NCI-H146 (cell line): ENCODE results near the gene TMC6.
"Not testable (repeated sequence)": the region's sequence is repeated elsewhere in the genome, so short reads cannot be mapped to it uniquely, and the experiment has no call there.

ENCODE experiments used
- DNase-seq: peaks from one replicate; lab custom pipeline; 2025; lab: John Stamatoyannopoulos, UW

The TMC6 gene

GRCh38 chr17:78128551-78129350 lies at the start of gene TMC6:
Gene TMC6 (minus strand): TSS chr17:78128755. CDS start chr17:78126832, 1,923 bp downstream.
- peak; percentile 93 for DNase-seq

GRCh38 chr17:78176548-78177025 lies 48.0 kb upstream of the TMC6 start:
- DNase-seq: peak; percentile 15

DNA sequence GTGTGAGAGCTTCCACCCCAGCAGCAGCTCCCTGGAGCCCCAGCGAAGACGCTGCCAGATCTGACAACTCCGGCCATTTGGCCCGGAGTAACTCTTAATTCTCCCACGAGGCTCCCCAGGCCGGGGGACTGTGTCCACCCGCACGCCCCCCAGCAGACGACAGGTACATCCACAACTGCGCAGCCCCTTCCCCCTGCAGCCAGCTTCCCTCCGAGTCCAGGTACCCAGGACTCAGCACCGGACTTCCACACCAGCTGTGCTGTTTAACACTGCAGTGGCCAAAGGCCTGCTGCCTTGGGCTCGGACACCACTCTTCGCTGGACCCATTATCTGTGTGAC lies 47.1 kb upstream of the TMC6 start:
- DNase-seq: no peak

DNA sequence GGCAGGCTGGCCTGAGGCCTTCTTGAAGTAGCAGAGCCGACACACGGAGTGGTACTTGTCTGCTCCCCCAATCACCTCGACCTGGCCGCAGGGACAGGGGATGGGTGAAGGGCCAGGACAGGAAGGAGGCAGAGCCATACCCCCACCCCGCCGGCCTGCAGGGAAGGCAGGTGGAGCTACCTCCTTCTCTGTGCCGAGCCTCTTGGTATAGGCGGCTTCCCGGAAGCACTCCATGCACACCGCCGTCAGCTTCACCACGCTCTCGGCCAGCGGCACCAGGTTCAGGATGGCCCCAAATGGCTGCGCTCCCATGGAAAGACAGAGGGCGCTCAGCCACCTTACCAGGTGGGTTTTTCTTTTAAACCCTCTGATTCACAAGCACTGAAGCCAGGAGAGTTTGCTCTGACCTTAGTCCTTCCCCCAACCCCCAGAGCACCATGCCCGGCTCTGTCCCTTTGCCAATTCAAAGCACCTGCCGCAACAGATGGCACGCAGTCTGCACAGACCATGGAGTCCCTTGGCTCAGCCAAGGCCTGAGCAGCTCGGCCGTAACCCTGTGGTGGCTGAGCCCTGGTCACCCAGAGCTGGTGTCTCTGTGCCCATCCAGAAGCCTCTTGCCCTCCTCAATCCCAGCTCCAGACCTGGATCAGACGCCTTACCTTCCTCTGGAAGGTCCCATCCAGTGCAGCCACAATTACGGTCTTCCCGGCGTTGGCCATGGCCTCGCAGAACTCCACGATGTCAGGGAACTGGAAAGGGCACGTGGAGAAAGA lies 46.5 kb upstream of the TMC6 start:
- DNase-seq: no peak

DNA sequence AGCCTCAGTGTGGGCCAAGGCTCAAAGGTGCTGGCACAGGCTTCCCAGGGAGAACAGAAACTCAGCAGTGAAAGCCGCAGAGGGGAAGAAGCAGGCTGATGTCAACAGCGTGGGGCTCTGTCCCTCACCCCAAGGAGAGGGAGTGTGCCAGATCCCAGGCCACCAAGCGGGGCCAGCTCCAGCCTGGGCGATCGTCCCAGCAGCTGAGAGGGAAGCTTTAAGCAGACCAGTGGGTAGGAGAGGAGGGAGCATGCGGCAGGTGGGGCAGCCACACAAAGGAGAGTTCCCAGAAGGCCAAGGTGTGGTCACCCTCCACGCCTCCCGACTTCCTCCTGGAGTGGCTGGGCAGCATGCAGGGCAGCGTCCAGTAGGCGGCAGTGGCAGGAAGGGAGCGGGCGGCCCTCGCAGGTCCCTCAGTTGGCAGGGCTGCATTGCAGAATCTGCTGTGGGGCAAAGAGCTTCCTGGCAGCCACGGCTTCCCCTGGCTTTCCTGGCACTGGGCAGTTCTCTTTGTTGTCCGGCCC lies 45.9 kb upstream of the TMC6 start:
- DNase-seq: no peak

- no peak for DNase-seq
Measured at GRCh38 chr17:78173097-78173715, 44.7 kb upstream of the TMC6 start.

- DNase-seq: no peak
Measured at GRCh38 chr17:78172249-78173051, 43.9 kb upstream of the TMC6 start.

GRCh38 chr17:78171591-78172248 lies 43.2 kb upstream of the TMC6 start:
- not testable (repeated sequence) for DNase-seq

- DNase-seq: no peak
Measured at GRCh38 chr17:78170692-78171590, 42.4 kb upstream of the TMC6 start.

- peak; percentile 45 for DNase-seq
Measured at GRCh38 chr17:78168903-78169793, 40.6 kb upstream of the TMC6 start.

- DNase-seq: peak; percentile 83
Measured at GRCh38 chr17:78168242-78168902, 39.8 kb upstream of the TMC6 start, which contains the start of gene SYNGR2. Gene SYNGR2 (plus strand): TSS chr17:78168581. CDS start chr17:78168617, 36 bp downstream.

GRCh38 chr17:78166416-78166815 lies 37.9 kb upstream of the TMC6 start:
- DNase-seq: peak; percentile 77

GRCh38 chr17:78164748-78165607 lies 36.4 kb upstream of the TMC6 start:
- DNase-seq: no peak

- DNase-seq: no peak
Measured at GRCh38 chr17:78163881-78164747, 35.6 kb upstream of the TMC6 start.

GRCh38 chr17:78159575-78160158 lies 31.1 kb upstream of the TMC6 start:
- no peak for DNase-seq
